Measurements from ENCODE around the gene LGALS4.

Gene LGALS4

GRCh38 chr19:38849147-38849859, 36.6 kb upstream of the LGALS4 start:
- peak; percentile 98 for DNase-seq (ENCODE audit: extremely low read depth, insufficient read length)
- Histone ChIP-seq H3K36me3 (ENCODE audit: control insufficient read depth, insufficient read depth, low read length) (peaks cover 26% of the 10 kb centered on the region), H3K27me3 (replicated peaks; ENCODE audit: control insufficient read depth, insufficient read depth, low read length) (no peaks in the 10 kb centered on the region), H3K4me3 (replicated peaks; ENCODE audit: low read depth, low read length) (peak overlapping the region; percentile 71)
- no peak for TF ChIP-seq CTCF (IDR thresholded peaks at IDR 0.05; ENCODE audit: insufficient read depth, low read length, poor library complexity, severe bottlenecking)

GRCh38 chr19:38848299-38849146, 35.8 kb upstream of the LGALS4 start:
- no peak for DNase-seq (ENCODE audit: extremely low read depth, insufficient read length)
- Histone ChIP-seq H3K27me3 (replicated peaks; ENCODE audit: control insufficient read depth, insufficient read depth, low read length) (no peaks in the 10 kb centered on the region), H3K36me3 (ENCODE audit: control insufficient read depth, insufficient read depth, low read length) (peaks cover 33% of the 10 kb centered on the region), H3K4me3 (replicated peaks; ENCODE audit: low read depth, low read length) (peak overlapping the region; percentile 71)
- no peak for TF ChIP-seq CTCF (IDR thresholded peaks at IDR 0.05; ENCODE audit: insufficient read depth, low read length, poor library complexity, severe bottlenecking)

GRCh38 chr19:38846097-38846496, 33.4 kb upstream of the LGALS4 start:
- Histone ChIP-seq H3K27me3 (replicated peaks; ENCODE audit: control insufficient read depth, insufficient read depth, low read length) (no peaks in the 10 kb centered on the region), H3K36me3 (ENCODE audit: control insufficient read depth, insufficient read depth, low read length) (peaks cover 52% of the 10 kb centered on the region), H3K4me3 (replicated peaks; ENCODE audit: low read depth, low read length) (no peak overlapping the region)
- DNase-seq (ENCODE audit: extremely low read depth, insufficient read length) = no peak
- no peak for TF ChIP-seq CTCF (IDR thresholded peaks at IDR 0.05; ENCODE audit: insufficient read depth, low read length, poor library complexity, severe bottlenecking)

GRCh38 chr19:38845374-38846024, 32.8 kb upstream of the LGALS4 start:
- Histone ChIP-seq H3K4me3 (replicated peaks; ENCODE audit: low read depth, low read length) (no peak overlapping the region), H3K27me3 (replicated peaks; ENCODE audit: control insufficient read depth, insufficient read depth, low read length) (no peaks in the 10 kb centered on the region), H3K36me3 (ENCODE audit: control insufficient read depth, insufficient read depth, low read length) (peaks cover 58% of the 10 kb centered on the region)
- no peak for DNase-seq (ENCODE audit: extremely low read depth, insufficient read length)
- TF ChIP-seq CTCF (IDR thresholded peaks at IDR 0.05; ENCODE audit: insufficient read depth, low read length, poor library complexity, severe bottlenecking) = no peak

- Histone ChIP-seq H3K36me3 (ENCODE audit: control insufficient read depth, insufficient read depth, low read length) (peaks cover 67% of the 10 kb centered on the region), H3K4me3 (replicated peaks; ENCODE audit: low read depth, low read length) (no peak overlapping the region), H3K27me3 (replicated peaks; ENCODE audit: control insufficient read depth, insufficient read depth, low read length) (no peaks in the 10 kb centered on the region)
- no peak for TF ChIP-seq CTCF (IDR thresholded peaks at IDR 0.05; ENCODE audit: insufficient read depth, low read length, poor library complexity, severe bottlenecking)
- no peak for DNase-seq (ENCODE audit: extremely low read depth, insufficient read length)
Measured at GRCh38 chr19:38844093-38844686, 31.4 kb upstream of the LGALS4 start.
